GM04504 (cell line): ENCODE measurements around the gene FEN1.
A peak's percentile ranks its signal among the peaks of the same experiment; 100 is the strongest.

Source experiments
- DNase-seq: peaks from one replicate; pipeline ENCODE4 v3.0.0-alpha.2; 2012; ENCODE audit warnings: low read depth

The FEN1 gene

DNA sequence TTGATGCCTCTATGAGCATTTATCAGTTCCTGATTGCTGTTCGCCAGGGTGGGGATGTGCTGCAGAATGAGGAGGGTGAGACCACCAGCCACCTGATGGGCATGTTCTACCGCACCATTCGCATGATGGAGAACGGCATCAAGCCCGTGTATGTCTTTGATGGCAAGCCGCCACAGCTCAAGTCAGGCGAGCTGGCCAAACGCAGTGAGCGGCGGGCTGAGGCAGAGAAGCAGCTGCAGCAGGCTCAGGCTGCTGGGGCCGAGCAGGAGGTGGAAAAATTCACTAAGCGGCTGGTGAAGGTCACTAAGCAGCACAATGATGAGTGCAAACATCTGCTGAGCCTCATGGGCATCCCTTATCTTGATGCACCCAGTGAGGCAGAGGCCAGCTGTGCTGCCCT is 2.7 kb downstream of the FEN1 start:
- DNase-seq = no peak

GRCh38 chr11:61795876-61796526 is 3.3 kb downstream of the FEN1 start:
- no peak for DNase-seq

- peak; percentile 71 for DNase-seq
Measured at GRCh38 chr11:61797263-61797944, 4.7 kb downstream of the FEN1 start.

DNA sequence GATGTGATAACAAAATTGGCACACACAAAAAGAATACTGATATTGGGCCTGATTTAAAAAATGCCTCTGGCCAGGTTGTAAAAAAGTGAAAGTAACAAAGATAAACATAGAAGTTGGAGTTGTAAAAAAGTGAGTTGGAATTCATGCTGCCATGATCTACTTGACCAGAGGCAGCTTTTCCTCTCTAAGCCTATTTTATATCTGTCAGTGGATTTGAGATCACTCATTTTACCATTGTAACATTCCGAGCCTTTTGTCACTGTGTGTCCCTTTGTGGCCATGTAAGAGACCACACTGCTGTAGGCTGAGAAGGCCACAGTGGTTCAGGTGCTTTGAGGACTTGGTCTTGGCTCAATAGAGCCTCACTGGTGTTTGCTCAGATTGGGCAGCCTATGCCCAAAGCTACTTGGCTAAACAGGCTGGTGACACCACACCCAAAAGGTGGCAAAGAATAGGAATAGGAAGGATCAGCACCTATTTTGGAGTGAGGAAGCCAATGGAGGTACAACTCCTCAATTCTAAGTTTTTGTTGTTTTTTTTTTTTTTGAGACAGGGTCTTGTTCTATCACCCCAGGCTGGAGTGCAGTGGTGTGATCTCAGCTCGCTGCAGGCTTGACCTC is 7.1 kb downstream of the FEN1 start:
- no peak for DNase-seq

GRCh38 chr11:61800331-61801281 is 7.9 kb downstream of the FEN1 start:
- DNase-seq = no peak

- DNase-seq = no peak
Measured at GRCh38 chr11:61802605-61803004, 9.9 kb downstream of the FEN1 start.

GRCh38 chr11:61803889-61804647 is 11.4 kb downstream of the FEN1 start:
- no peak for DNase-seq

DNA sequence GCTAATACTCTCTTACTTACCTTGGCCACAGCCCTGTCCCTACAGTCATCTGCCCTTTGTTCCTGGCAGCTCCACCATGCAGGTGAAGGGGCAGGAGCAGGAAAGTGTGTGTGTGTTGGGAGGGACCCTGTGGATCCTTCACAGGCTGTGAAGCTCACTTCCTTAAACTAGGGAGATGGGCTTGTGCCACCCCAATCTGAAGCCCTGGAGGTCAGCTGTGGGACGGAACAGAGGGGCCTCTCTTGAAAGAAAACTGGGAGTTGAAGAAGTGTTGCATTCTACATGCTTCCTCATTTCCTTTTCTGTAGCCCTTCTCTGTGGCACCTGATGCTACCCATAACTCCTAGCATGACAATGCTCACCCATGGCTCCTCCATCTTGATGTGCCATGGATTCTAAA is 12.4 kb downstream of the FEN1 start:
- DNase-seq = no peak

DNA sequence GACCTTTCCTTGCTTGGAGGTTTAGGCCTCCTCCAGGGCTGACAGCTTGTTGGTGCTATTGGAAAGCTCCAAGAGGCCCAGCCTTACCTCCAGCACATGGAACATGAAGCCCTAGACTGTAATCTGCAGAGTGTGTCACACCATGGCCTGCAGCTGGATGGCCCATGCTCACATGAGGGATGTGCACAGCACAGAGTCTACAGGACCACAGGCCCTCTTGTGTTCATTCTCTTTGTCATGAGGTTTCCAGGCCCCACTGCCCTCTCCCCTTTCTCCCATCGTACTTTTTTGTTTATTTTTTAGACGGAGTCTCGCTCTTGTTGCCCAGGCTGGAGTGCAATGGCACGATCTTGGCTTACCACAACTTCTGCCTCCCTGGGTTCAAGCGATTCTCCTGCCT is 14.1 kb downstream of the FEN1 start:
- DNase-seq = no peak

DNA sequence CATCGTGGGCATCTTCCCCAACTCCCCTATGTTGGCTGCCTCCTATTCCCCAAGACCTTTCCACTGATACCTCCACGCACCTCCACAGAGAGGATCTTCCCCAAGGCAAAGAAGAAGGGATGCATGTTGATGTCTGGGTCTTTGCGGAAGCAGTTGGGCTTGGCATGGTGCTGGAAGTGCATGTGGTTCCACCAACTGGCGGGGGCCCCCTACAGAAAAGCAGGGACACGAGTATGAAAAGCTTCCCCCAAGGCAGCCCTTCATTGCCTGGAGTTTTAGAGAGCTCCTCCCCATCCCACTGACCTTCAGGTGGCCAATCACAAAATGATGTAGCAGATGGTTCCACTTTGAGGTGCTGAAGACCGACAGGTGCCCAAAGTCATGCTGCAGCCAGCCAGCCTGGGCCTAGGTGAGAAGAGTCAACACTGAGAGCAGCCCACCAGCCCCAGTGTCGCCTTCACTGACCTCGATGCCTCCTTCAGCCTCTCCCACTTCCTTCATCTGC is 18.0 kb downstream of the FEN1 start:
- no peak for DNase-seq

- no peak for DNase-seq
Measured at GRCh38 chr11:61811831-61812230, 19.1 kb downstream of the FEN1 start.

- no peak for DNase-seq
Measured at GRCh38 chr11:61812736-61813411, 20.2 kb downstream of the FEN1 start.

DNA sequence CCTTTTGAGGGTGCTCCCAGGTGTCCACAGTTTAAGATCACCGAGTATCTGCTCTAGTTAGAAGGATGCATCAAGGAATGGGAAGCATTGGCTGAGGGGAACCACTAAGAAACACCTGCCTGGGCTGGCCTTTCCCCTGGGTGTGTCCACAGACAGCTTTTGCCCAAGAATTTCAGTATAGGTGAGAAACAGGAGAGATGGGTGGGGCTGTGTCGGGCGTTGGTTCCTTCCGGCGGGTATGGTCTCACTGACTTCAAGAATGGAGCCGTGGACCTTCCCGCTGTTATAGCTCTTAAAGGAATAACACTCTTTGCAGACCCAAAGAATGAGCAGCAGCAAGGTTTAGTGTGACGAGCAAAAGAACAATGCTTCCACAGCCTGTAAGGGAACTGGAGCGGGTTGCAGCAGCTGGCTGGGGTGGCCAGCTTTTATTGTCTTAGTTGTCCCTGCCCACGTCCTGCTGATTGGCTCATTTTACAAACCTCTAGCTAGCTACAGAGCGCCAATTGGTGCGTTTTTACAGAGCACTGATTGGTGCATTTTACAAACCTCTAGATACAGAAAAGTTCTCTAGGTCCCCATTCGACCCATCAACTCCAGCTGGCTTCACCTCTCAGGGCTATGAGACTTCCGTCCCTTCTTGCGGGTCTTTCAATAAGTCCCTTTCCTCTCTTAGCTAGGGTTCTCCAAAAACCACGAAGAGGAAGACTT is 21.7 kb downstream of the FEN1 start:
- no peak for DNase-seq

GRCh38 chr11:61814958-61815789 is 22.5 kb downstream of the FEN1 start:
- peak; percentile 89 for DNase-seq

GRCh38 chr11:61815790-61816735 is 23.4 kb downstream of the FEN1 start:
- no peak for DNase-seq

- DNase-seq = peak; percentile 73
Measured at GRCh38 chr11:61816736-61817455, 24.2 kb downstream of the FEN1 start, which contains the start of gene FADS1. FADS1 (minus strand) TSS chr11:61817003; CDS start chr11:61816929, 74 bp downstream.
